PC-9 (cell line): ENCODE results near the gene PCDHB2.
"Not testable (repeated sequence)": the region's sequence is repeated elsewhere in the genome, so short reads cannot be mapped to it uniquely, and the experiment has no call there.

Experiments
- EZH2 ChIP-seq: fragments of 200-600 bp; sonication (generic); IDR thresholded peaks from 2 replicates; pipeline ENCODE4 v1.8.0; 2017; ENCODE audit warnings: antibody characterized with exemption, low read depth
- TF ChIP-seq, protein P1 (sequence below): fragments of 200-600 bp; sonication (generic); conservative IDR thresholded peaks from 2 replicates; pipeline ENCODE4 v1.6.1; 2017; ENCODE audit warnings: mixed run types, antibody characterized with exemption, mild to moderate bottlenecking, moderate library complexity

DNA sequence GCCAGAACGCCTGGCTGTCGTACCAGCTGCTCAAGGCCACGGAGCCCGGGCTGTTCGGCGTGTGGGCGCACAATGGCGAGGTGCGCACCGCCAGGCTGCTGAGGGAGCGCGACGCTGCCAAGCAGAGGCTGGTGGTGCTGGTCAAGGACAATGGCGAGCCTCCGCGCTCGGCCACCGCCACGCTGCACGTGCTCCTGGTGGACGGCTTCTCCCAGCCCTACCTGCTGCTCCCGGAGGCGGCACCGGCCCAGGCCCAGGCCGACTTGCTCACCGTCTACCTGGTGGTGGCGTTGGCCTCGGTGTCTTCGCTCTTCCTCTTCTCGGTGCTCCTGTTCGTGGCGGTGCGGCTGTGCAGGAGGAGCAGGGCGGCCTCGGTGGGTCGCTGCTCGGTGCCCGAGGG lies 2.2 kb downstream of the PCDHB2 start:
- TF ChIP-seq, protein P1, sequence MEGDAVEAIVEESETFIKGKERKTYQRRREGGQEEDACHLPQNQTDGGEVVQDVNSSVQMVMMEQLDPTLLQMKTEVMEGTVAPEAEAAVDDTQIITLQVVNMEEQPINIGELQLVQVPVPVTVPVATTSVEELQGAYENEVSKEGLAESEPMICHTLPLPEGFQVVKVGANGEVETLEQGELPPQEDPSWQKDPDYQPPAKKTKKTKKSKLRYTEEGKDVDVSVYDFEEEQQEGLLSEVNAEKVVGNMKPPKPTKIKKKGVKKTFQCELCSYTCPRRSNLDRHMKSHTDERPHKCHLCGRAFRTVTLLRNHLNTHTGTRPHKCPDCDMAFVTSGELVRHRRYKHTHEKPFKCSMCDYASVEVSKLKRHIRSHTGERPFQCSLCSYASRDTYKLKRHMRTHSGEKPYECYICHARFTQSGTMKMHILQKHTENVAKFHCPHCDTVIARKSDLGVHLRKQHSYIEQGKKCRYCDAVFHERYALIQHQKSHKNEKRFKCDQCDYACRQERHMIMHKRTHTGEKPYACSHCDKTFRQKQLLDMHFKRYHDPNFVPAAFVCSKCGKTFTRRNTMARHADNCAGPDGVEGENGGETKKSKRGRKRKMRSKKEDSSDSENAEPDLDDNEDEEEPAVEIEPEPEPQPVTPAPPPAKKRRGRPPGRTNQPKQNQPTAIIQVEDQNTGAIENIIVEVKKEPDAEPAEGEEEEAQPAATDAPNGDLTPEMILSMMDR = not testable (repeated sequence)
- TF ChIP-seq EZH2 = not testable (repeated sequence)
